Activated T-cell treated with anti-CD3 and anti-CD28 coated beads, Interleukin-2, amount 50 U/mL, for 48 hours (primary cell): Measurements from ENCODE around the gene MAP3K10.
"Not testable (repeated sequence)": the region's sequence is repeated elsewhere in the genome, so short reads cannot be mapped to it uniquely, and the experiment has no call there.

Source experiments
- DNase-seq, 2 experiments: peaks; one replicate each; pipeline ENCODE4 v3.0.0-alpha.2; 2020

Gene MAP3K10

DNA sequence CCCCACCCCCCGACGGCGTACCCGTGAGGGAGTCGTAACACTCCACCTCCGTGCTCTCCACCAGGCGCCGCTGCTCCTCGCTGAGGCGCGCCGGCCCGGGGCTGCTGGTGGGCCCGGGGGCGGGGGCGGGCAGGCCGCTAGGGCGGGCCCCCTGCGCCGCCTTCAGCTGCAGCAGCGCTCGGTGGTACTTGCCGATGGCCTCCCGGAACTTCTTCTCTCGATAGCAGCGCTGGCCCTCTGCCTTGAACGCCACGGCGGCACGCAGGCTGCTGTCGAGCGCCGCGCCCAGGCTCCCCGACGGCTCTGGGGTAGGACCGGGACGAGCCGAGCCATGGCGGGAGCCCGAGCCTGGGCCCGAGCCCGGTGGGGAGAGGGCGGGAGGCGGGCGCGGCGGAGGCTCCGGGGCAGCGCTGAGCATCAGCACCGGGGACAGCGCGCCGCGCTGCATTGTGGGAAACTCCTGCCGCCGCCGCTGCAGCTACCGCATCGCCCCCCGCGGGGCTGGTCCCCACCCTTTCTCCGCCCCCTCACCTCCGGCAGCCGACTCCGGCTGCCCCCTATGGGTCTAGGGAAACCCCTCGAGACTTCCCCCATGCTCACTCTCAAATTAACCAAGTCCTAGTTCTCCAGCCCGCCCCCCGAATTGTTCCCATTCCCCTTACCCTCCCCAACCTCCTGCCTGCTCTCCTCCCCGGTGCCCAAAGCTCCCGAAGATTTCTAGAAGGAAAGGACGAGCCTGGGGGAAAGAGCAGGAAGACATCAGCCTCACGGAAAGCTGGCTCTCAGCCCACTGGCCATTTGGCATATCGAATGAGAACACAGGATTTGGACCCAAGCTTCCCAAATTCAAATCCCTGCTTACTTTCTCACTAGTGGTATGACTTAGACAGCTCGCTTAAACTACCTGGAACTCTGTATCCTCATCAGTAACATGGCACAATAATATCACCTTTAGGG, 27.0 kb downstream of the MAP3K10 start, which contains the start of gene TTC9B:
TTC9B (minus strand) TSS at position 451 of the 957 bp plus-strand sequence; CDS start at position 448, 3 bp downstream.
- peak; percentile 60 to 70 for DNase-seq

DNA sequence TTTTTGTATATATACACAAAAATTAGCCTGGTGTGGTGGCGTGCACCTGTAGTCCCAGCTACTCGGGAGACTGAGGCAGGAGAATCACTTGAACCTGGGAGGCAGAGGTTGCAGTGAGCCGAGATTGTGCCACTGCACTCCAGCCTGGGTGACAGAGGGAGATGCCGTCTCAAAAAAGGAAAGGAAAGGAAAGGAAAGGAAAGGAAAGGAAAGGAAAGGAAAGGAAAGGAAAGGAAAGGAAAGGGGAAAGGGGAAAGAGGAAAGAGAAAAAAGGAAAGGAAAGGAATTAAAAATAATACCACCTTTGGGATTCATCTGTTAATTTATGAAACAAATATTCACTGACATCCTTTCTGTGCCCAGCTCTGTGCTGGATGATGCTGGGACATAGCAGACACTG, 27.8 kb downstream of the MAP3K10 start:
- not testable (repeated sequence) for DNase-seq

DNA sequence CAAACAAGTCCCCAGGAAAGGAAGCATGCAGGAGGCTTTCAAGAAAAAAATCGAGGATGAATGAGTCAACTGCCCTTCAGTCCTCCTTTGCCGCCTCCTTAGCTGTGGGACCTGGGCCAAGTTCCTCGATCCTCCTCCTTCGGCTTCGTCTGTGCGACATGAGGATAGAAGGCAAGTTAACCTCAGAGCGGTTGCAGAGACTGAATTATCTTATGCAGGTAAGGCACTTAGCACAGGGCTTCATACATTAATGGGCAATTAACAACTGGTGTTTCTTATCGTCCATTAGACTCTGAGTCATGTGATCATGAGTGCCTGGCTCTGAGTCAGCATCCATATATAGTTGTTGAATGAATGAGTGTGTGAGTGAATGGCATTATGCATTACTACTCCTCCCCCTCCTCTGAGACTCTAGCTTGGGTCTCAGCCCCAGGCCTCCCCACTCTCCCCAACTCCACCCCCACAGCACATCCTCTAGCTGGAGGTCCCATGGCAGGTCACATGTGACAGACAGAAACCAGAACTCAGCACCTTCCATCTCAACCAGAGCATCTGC, 28.6 kb downstream of the MAP3K10 start:
- no peak for DNase-seq

DNA sequence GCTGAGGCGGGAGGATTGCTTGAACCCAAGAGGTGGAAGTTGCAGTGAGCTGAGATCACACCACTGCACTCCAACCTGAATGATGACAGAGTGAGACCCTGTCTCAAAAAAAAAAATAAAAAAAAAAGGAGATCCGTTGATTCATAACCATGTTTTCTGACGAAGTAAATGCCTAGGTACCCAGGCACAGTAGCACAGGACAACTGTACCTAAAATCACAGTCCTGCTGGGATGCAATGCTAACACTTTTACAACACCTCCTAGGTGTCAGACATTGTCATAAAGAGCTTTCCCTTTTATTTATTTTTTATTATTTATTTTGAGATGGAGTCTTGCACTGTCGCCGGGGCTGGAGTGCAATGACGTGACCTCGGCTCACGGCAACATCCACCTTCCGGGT, 29.4 kb downstream of the MAP3K10 start:
- no peak for DNase-seq

DNA sequence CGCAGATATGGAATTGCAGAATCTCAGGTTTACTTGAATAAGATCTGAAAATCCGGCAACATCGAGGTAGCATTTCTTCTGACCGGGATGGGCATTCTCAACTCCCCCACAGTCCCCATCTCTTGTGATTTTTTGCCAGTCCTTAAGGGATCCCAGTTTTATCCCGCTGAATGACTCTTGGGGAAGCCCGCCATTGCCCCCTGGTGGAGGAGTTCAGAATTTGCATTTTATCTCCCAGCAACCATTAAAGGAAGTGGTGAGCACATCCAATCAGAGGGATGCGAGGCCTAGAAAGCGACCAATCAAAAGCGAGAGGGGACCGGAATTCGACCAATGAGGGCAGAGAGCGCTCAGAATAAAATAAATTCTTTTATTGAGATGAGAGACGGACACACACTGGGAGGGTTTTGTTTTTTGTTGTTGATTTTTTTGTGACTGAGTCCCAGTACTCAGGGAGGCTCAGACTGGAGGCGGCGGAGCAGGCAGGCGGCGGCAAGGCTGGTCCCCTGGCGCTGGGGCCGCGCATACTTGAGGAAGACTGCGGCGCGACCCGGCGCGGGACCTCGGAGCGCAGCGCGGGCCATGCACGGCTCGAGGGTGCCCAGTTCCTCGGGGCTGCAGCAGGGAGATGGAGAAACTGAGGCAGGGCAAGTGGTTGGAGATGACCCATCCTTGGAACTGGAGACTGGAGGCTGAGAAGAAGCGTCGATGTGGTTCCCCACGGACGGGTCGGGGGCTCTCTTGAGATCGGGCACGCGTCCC, 30.8 kb downstream of the MAP3K10 start:
- peak; percentile 83 to 84 for DNase-seq

- DNase-seq, result peak in 1 of 2 experiments; percentile 57
These were observed 32.1 kb downstream of the MAP3K10 start for GRCh38 chr19:40223135-40223822.

- no peak for DNase-seq
These were observed 33.3 kb downstream of the MAP3K10 start for GRCh38 chr19:40224342-40225150.

DNA sequence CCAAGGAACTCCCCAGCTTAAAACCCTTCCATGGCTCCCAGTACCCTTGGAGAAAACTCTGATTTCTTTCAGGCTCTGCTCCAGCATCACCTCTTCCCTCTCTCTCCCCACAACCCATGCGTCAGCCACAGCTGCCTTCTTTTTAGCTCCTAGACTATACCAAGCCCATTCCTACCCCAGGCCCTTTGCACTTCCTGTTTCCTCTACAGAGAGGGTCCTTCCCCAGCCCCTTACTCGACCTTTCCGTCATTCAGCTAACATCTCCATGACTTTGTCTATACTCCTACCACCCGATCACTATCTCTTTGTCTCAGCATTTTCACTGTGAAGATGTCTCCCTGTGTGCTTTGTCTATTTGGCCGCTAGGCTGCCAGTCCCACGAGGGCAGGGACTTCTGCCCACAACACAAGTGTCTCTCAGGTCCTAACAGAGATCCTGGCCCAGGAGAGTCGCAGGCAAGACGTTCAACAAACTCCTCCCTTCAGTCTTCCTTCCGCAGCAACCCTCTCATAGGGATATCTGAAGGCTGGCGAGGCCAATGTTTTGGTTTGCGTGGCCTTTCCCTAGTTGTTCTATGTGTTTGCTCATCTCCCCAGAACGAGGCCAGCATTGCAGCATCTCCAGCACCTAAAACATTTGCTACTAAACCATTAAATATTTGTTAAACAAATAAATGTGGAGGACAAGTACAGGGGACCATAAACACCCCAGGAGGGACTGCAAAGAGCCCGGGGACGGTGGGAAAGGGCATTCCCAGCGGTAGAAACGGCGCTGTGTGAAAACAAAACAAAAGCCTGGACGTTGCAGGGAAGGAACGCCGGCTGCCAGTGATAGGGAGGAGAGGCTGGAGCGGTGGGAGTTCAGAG, 34.4 kb downstream of the MAP3K10 start:
- no peak for DNase-seq

GRCh38 chr19:40228346-40228745, 37.1 kb downstream of the MAP3K10 start:
- no peak for DNase-seq

DNA sequence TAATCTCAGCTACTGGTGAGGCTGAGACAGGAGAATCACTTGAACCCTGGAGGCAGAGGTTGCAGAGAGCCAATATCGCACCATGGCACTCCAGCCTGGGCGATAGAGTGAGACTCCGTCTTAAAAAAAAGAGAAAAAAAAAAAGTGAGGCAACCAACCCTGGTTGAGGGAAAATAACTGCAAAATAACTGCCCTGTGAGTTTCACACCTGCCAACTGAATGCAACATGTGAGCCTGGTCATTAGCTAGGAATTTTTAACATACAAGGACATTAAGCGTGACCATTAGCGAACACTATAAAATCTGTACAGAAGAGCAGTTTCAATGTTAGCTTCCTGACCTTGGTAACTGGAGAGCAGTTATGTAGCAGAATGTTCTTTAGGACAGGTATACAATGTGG, 37.6 kb downstream of the MAP3K10 start:
- no peak for DNase-seq

GRCh38 chr19:40229484-40229883, 38.3 kb downstream of the MAP3K10 start:
- peak in 1 of 2 experiments; percentile 44 for DNase-seq

DNA sequence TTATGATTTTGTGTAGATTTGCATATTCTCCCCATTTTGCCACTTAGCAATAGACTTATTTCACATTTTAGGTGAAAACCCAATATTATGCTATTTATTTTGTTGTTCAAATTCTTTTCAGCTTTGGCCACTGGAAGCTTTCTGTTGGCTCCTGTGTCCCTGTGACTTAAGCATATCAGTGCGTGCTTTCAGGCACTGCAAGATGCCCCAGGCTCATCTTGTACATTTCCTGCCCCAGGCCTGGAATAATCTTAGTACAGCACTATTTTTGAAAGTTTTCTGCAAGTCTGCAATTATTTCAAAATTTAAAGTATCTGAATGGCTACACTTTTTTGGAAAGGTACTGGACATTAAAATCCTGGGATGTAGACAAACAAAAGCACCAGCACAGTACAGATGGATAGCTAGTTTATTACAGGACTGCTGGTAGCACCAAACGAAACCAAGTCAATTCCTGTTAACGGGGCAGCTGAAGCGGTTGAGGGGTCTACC, 38.7 kb downstream of the MAP3K10 start:
- no peak for DNase-seq

- no peak for DNase-seq
These were observed 39.8 kb downstream of the MAP3K10 start for GRCh38 chr19:40231057-40231456.

DNA sequence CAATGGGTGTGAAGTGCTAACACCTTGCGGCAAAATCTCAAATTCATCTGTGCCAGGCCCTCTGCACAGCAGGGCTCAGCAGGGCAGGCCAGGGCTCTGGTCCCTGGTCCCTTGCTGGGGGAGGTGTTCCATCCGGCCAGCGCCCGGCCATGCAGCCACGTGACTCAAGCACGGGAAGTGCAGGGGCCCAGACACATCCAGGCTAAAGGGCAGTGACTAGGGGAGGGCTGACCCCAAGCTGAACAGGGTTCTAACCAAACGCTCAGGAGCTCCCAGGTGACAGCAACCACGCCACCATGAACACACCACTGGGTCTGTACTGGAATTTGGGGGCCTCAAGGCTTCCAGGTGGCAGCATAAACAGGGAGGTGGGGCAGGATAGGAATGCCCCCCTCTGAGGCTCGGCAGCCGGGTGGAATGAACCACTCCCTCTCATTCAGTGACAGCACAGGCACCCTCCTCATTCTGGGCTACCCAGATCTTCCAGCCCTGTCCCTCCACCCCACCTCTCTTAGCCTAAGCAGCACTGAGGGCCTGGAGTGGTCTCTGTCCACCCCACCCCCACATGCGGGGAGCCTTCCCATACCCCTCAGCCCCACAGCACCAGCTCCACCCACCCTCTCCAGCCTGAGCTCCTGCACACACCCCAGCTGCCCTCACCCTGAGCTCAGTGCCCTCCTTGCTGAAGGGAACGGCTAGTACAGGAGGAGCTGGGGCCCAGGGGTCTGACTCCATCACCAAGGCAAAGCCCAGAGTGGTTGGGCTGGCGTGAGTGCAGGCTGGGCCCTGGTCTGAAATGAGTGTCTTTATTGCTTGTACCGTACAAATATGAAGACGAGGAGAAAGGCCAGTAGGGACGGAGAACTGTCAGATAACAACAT, 40.6 kb downstream of the MAP3K10 start:
- DNase-seq, result no peak

DNA sequence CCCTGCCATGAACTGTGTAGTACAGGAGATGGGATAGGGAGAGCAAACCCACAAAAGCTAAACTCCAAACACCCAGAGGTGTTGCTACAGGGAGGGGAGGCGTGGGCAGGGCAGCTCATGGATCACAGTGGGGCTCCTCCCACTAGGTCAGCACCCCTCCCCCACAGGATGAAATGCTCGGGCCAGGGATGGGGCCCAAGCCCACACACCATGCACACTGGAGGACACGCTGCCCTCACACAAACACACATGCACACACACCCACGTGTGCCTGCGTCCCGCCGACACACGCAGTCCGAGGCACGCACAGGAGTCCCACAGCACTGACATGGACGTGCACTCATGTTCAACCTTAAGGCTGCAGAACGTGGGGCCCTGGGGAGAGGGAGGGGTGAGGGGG, 41.3 kb downstream of the MAP3K10 start:
- DNase-seq, result no peak

DNA sequence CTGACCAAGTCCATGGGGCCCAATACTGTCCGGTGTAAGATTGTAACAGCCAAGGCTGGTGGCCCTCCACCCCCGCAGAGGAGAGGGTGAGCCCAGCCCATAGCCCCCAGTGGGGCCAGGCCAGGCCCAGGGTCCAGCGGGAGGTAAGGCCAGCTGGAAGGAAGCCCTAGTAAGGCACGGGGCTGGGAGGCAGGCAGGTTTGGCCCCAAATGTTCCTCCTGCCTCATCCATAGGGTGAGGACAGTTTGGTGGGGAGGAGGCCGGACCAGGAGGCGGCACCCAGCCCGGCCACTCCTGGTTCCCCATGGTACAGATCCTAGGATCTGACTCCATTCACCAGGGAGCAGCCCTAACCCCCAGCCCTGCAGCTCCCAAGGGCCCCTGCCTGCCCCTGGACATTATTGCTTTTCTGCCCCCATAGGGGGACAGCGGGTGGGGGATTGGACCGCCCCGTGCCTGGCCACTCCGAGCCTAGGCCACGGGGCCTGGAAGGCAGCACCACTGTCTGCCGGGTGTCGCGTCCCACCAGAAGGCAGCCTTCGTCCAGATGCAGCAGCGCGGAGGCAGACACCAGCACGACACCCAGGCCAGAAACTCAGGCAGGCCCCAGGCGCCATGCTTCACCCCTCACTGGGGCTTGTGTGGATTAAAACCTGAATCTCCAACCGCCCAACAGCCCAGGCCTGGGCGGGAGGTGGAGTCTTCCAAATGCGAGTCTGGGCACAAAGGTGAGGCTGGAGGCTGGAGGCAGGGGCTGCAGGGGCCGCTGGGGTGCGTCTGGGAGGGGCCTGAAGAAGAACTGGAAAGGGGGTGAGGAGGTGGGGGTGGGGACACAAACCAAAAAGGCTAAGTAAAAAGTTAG, 42.0 kb downstream of the MAP3K10 start:
- no peak for DNase-seq

- no peak for DNase-seq
These were observed 42.7 kb downstream of the MAP3K10 start for GRCh38 chr19:40233811-40234389.
